Fibroblast of the aortic adventitia (primary cell): ENCODE measurements around the gene KIF16B. TPM values are rescaled to one million over a fixed set of nuclear protein-coding genes. Genes with fewer than 3 reads are reported as not detected.
"Not testable (repeated sequence)": the region's sequence is repeated elsewhere in the genome, so short reads cannot be mapped to it uniquely, and the experiment has no call there.

ENCODE experiments used
- DNase-seq: peaks from one replicate; pipeline ENCODE4 v3.0.0-alpha.2; 2010; ENCODE audit warnings: low read depth
- H3K4me3 ChIP-seq: 2 replicates; pipeline ENCODE4 v1.5.1; 2011; ENCODE audit warnings: low read depth, mild to moderate bottlenecking, control low read depth, low read length, moderate library complexity
- CTCF ChIP-seq: IDR thresholded peaks from 2 replicates; pipeline ENCODE4 v1.5.1; 2011; ENCODE audit warnings: mild to moderate bottlenecking, low read length, control low read depth, inconsistent platforms; ENCODE audit not compliant: insufficient read depth
- total RNA-seq: library from RNA; depleted of rRNA; stranded (reverse); fragments of >200 nt; gene quantifications from 2 replicates; pipeline ENCODE4 v1.2.3, GENCODE V29; 2012; ENCODE audit warnings: low replicate concordance

The KIF16B gene
- total RNA-seq, 1 donor = 14.5 TPM

- no peak for DNase-seq
- no peak for TF ChIP-seq CTCF
- H3K4me3 ChIP-seq = no peak overlapping the region
Observed at GRCh38 chr20:16566080-16566479, 7.2 kb downstream of the KIF16B start.

GRCh38 chr20:16564079-16564478, 9.2 kb downstream of the KIF16B start:
- DNase-seq, H3K4me3 ChIP-seq: not testable (repeated sequence)

GRCh38 chr20:16563066-16563806, 10.0 kb downstream of the KIF16B start:
- no peak for TF ChIP-seq CTCF
- DNase-seq = no peak
- no peak overlapping the region for H3K4me3 ChIP-seq

GRCh38 chr20:16562259-16562658, 11.0 kb downstream of the KIF16B start:
- TF ChIP-seq CTCF = no peak
- H3K4me3 ChIP-seq = no peak overlapping the region
- DNase-seq = no peak

- no peak for DNase-seq
- TF ChIP-seq CTCF = no peak
- H3K4me3 ChIP-seq = no peak overlapping the region
Observed at GRCh38 chr20:16560661-16561060, 12.6 kb downstream of the KIF16B start.

GRCh38 chr20:16560216-16560615, 13.0 kb downstream of the KIF16B start:
- no peak for TF ChIP-seq CTCF
- no peak overlapping the region for H3K4me3 ChIP-seq
- DNase-seq = no peak

GRCh38 chr20:16556301-16556700, 16.9 kb downstream of the KIF16B start:
- H3K4me3 ChIP-seq = no peak overlapping the region
- TF ChIP-seq CTCF = no peak

More at GRCh38 chr20:16556301-16556700, 16.9 kb downstream of the KIF16B start:
- DNase-seq = no peak
